Measurements from ENCODE around the gene TOX2.

TOX2 gene

GRCh38 chr20:43973671-43974450, 59.2 kb downstream of the TOX2 start:
- CTCF ChIA-PET: interaction anchor here (3.0 kb wide), 1 partner anchor 10 kb away, joined by 10 read pairs; no protein-coding TSS in a partner anchor
- no peak overlapping the region for H3K27ac ChIP-seq (ENCODE audit: extremely low read depth, low read depth, low read length)
- H3K4me3 ChIP-seq (ENCODE audit: low read depth, low read length): no peak overlapping the region
- H3K36me3 ChIP-seq (ENCODE audit: control insufficient read depth in 2 of 2, insufficient read depth in 1 of 2, low read length in 2 of 2): no peaks in the 10 kb centered on the region
- no peaks in the 10 kb centered on the region for H3K4me1 ChIP-seq (ENCODE audit: control insufficient read depth, insufficient read depth, low read length)
- H3K9me3 ChIP-seq (ENCODE audit: control insufficient read depth, insufficient read depth, low read depth, low read length): no peaks in the 10 kb centered on the region
- POLR2A ChIA-PET: no interaction called here
- TF ChIP-seq ZNF580 (tag by site-specific recombination; IDR thresholded peaks at IDR 0.05) (no peak), ZIC2 (tag by site-specific recombination; IDR thresholded peaks at IDR 0.05) (no peak), ZBTB49 (tag by site-specific recombination; IDR thresholded peaks at IDR 0.05; ENCODE audit: low read depth) (no peak), ZNF560 (tag by site-specific recombination; IDR thresholded peaks at IDR 0.05; ENCODE audit: borderline replicate concordance) (no peak), ZNF121 (tag by site-specific recombination; IDR thresholded peaks at IDR 0.05) (no peak), ZNF555 (tag by site-specific recombination; conservative IDR thresholded peaks at IDR 0.05) (no peak), ZNF837 (tag by site-specific recombination; IDR thresholded peaks at IDR 0.05) (no peak), GLIS2 (tag by site-specific recombination; IDR thresholded peaks at IDR 0.05) (no peak), ZNF830 (tag by site-specific recombination; IDR thresholded peaks at IDR 0.05; ENCODE audit: low read depth) (no peak)

- Histone ChIP-seq H3K4me1 (ENCODE audit: control insufficient read depth, insufficient read depth, low read length) (no peaks in the 10 kb centered on the region), H3K27ac (ENCODE audit: extremely low read depth, low read depth, low read length) (no peak overlapping the region), H3K36me3 (ENCODE audit: control insufficient read depth in 2 of 2, insufficient read depth in 1 of 2, low read length in 2 of 2) (no peaks in the 10 kb centered on the region), H3K4me3 (ENCODE audit: low read depth, low read length) (no peak overlapping the region), H3K9me3 (ENCODE audit: control insufficient read depth, insufficient read depth, low read depth, low read length) (no peaks in the 10 kb centered on the region)
- CTCF ChIA-PET: no interaction called here
- no peak for TF ChIP-seq ZNF530 (tag by site-specific recombination; IDR thresholded peaks at IDR 0.05; ENCODE audit: low read depth)
- no peak for TF ChIP-seq ZNF610 (tag by site-specific recombination; IDR thresholded peaks at IDR 0.05; ENCODE audit: borderline replicate concordance)
- TF ChIP-seq ZNF114 (tag by site-specific recombination; IDR thresholded peaks at IDR 0.05): no peak
- no peak for TF ChIP-seq TRIM28 (IDR thresholded peaks at IDR 0.05; ENCODE audit: borderline replicate concordance, low read length)
- no peak for TF ChIP-seq HOXC10 (CRISPR knock-in tag; IDR thresholded peaks at IDR 0.05)
- TF ChIP-seq ZNF121 (tag by site-specific recombination; IDR thresholded peaks at IDR 0.05): no peak
- TF ChIP-seq PRDM6 (tag by site-specific recombination; IDR thresholded peaks at IDR 0.05): no peak
- TF ChIP-seq ZNF658 (tag by site-specific recombination; IDR thresholded peaks at IDR 0.05): no peak
- no peak for TF ChIP-seq REPIN1 (tag by site-specific recombination; IDR thresholded peaks at IDR 0.05; ENCODE audit: low read depth)
- no peak for TF ChIP-seq ZNF302 (tag by site-specific recombination; IDR thresholded peaks at IDR 0.05; ENCODE audit: low read depth)
- TF ChIP-seq SP2 (tag by site-specific recombination; IDR thresholded peaks at IDR 0.05): no peak
- no peak for TF ChIP-seq ZNF433 (tag by site-specific recombination; IDR thresholded peaks at IDR 0.05; ENCODE audit: low read depth)
- no peak for TF ChIP-seq ZNF692 (tag by site-specific recombination; IDR thresholded peaks at IDR 0.05)
- no peak for TF ChIP-seq ZNF19 (tag by site-specific recombination; IDR thresholded peaks at IDR 0.05; ENCODE audit: low read depth)
- no peak for TF ChIP-seq ZNF362 (tag by site-specific recombination; IDR thresholded peaks at IDR 0.05)
- TF ChIP-seq EGR2 (tag by site-specific recombination; IDR thresholded peaks at IDR 0.05; ENCODE audit: low read depth): no peak
- POLR2A ChIA-PET: no interaction called here
Observed at GRCh38 chr20:43974695-43975094, 60.0 kb downstream of the TOX2 start.

Measured in HEK293 (cell line).